Measurements from ENCODE around the gene FHAD1. TPM values are rescaled to one million over a fixed set of nuclear protein-coding genes. Genes with fewer than 3 reads are reported as not detected.
A peak's percentile ranks its signal among the peaks of the same experiment; 100 is the strongest.

FHAD1 gene
- total and polyA plus RNA-seq, 5 experiments from 2014 or later: not detected

- no peak for ATAC-seq
- H3K4me1 Mint-ChIP-seq: no peaks in the 10 kb centered on the region
- H3K9me3 Mint-ChIP-seq: peaks cover 0 to 4% (median 0%) of the 10 kb centered on the region in 9 donors
- no peak overlapping the region for H3K27ac Mint-ChIP-seq
- no peak overlapping the region for H3K4me3 Mint-ChIP-seq
- POLR2A ChIA-PET: no interaction called here
- peaks cover 0 to 5% (median 0%) of the 10 kb centered on the region in 5 donors for H3K27me3 Mint-ChIP-seq
- no peak for DNase-seq
- H3K36me3 Mint-ChIP-seq: no peaks in the 10 kb centered on the region
Measured at GRCh38 chr1:15311122-15311822, 64.2 kb downstream of the FHAD1 start.

- H3K9me3 Mint-ChIP-seq: peaks cover 0 to 4% (median 0%) of the 10 kb centered on the region in 9 donors
- no peaks in the 10 kb centered on the region for H3K4me1 Mint-ChIP-seq
Measured at GRCh38 chr1:15311880-15312279, 64.9 kb downstream of the FHAD1 start.

GRCh38 chr1:15312626-15313411, 65.8 kb downstream of the FHAD1 start:
- Mint-ChIP-seq H3K9me3 (peaks cover 0 to 4% (median 0%) of the 10 kb centered on the region in 9 donors), H3K27ac (peak overlapping the region in 1 of 10 donors; percentile 57), H3K27me3 (peaks cover 0 to 5% (median 0%) of the 10 kb centered on the region in 5 donors), H3K4me1 (no peaks in the 10 kb centered on the region), H3K4me3 (no peak overlapping the region), H3K36me3 (no peaks in the 10 kb centered on the region)
- ATAC-seq (no peak), DNase-seq (no peak)
- POLR2A ChIA-PET: no interaction called here

More at GRCh38 chr1:15311880-15312279, 64.9 kb downstream of the FHAD1 start:
- DNase-seq (no peak), ATAC-seq (no peak)
- Mint-ChIP-seq H3K4me3 (no peak overlapping the region), H3K27me3 (peaks cover 0 to 5% (median 0%) of the 10 kb centered on the region in 5 donors), H3K36me3 (no peaks in the 10 kb centered on the region), H3K27ac (no peak overlapping the region)
- POLR2A ChIA-PET: no interaction called here

DNA sequence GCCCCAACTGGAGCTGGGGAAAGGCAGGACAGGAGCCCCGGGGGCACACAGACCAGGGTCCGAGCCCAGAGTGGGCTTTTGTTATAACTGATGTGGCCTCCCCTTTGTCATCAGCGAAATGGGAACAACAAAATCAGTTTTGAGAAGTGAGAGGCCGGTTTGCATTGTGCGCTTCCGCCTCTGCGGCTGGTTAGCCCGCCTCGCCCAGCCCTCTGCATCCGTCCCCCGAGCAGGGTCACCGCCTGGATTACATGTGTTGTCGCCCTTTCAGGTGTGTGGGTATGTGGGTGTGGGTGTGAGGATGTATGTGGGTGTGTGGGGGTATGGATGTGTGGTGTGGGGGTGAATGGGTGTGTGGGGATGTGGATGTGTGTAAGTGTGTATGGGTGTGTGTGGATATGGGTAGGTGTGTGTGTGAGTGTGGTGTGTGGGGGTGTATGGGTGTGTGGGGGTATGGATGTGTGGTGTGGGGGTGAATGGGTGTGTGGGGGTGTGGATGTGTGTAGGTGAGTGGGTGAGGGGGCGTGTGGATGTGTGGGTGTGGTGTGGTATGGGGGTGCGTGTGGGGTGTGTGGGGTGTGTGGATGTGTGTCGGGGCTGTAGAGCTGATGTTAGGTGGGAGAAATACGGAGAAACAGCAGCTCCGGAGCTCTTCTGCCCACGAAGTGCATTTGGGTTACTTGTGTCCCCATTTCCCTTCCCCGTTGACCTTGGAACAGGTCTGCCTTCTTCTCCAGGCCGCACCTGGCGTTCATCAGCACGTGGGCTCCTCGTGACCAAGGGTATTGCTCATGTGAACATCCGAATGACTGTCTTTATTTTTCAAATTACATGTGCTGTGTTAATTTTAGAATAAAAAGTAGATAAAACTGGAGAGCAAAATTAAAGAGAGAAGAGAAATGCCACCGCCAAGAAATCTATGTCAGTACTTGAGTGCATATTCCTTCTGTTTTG, 67.6 kb downstream of the FHAD1 start:
- Mint-ChIP-seq H3K9me3 (peaks cover 0 to 4% (median 0%) of the 10 kb centered on the region in 9 donors), H3K36me3 (no peaks in the 10 kb centered on the region), H3K4me1 (no peaks in the 10 kb centered on the region), H3K4me3 (no peak overlapping the region), H3K27me3 (peaks cover 0 to 5% (median 0%) of the 10 kb centered on the region in 5 donors), H3K27ac (no peak overlapping the region)
- DNase-seq: no peak
- ATAC-seq: no peak
- POLR2A ChIA-PET: no interaction called here

DNA sequence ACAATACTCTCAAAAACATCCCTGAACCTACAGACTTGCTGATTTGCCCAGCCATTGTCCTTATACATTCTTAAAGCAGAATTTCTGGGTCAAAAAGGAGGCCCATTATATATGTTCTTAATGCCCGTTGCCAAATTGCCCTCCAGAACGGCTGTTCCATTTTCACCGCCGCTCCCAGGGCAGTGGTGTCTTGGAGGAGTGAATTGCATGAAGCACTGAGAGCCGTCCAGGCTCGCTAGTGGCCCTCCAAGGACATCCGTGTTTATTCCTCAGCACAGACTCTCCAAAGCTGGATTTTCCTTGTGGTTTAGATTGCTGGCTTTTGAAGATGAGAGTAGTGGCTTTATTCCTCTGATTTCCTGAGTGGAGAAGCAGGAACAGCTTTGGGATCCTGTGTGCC, 68.8 kb downstream of the FHAD1 start:
- Mint-ChIP-seq H3K36me3 (peaks cover 0 to 6% (median 0%) of the 10 kb centered on the region in 3 donors), H3K9me3 (peaks cover 0 to 9% (median 5%) of the 10 kb centered on the region in 9 donors), H3K4me3 (no peak overlapping the region), H3K4me1 (no peaks in the 10 kb centered on the region), H3K27ac (no peak overlapping the region), H3K27me3 (peaks cover 0 to 5% (median 0%) of the 10 kb centered on the region in 5 donors)
- DNase-seq (no peak), ATAC-seq (no peak)
- POLR2A ChIA-PET: no interaction called here

GRCh38 chr1:15316510-15316909, 69.5 kb downstream of the FHAD1 start:
- no peak overlapping the region for H3K27ac Mint-ChIP-seq
- DNase-seq (no peak), ATAC-seq (no peak)
- H3K27me3 Mint-ChIP-seq: peaks cover 0 to 5% (median 0%) of the 10 kb centered on the region in 5 donors
- POLR2A ChIA-PET: no interaction called here
- no peaks in the 10 kb centered on the region for H3K4me1 Mint-ChIP-seq
- H3K36me3 Mint-ChIP-seq: peaks cover 0 to 6% (median 0%) of the 10 kb centered on the region in 3 donors
- peaks cover 0 to 12% (median 5%) of the 10 kb centered on the region in 9 donors for H3K9me3 Mint-ChIP-seq
- H3K4me3 Mint-ChIP-seq: no peak overlapping the region

- ATAC-seq (no peak), DNase-seq (no peak)
- Mint-ChIP-seq H3K27ac (no peak overlapping the region), H3K4me1 (peaks cover 0 to 4% (median 0%) of the 10 kb centered on the region in 4 donors), H3K4me3 (no peak overlapping the region), H3K27me3 (peaks cover 0 to 15% (median 3%) of the 10 kb centered on the region in 5 donors), H3K36me3 (peaks cover 0 to 6% (median 0%) of the 10 kb centered on the region in 3 donors), H3K9me3 (peaks cover 0 to 12% (median 5%) of the 10 kb centered on the region in 9 donors)
- POLR2A ChIA-PET: no interaction called here
Measured at GRCh38 chr1:15320267-15320666, 73.2 kb downstream of the FHAD1 start.

GRCh38 chr1:15321601-15322000, 74.6 kb downstream of the FHAD1 start:
- Mint-ChIP-seq H3K4me1 (peaks cover 0 to 4% (median 0%) of the 10 kb centered on the region in 4 donors), H3K9me3 (peaks cover 0 to 12% (median 5%) of the 10 kb centered on the region in 9 donors), H3K27me3 (peaks cover 0 to 22% (median 3%) of the 10 kb centered on the region in 5 donors), H3K36me3 (peaks cover 0 to 6% (median 0%) of the 10 kb centered on the region in 3 donors), H3K27ac (no peak overlapping the region), H3K4me3 (no peak overlapping the region)
- POLR2A ChIA-PET: no interaction called here
- ATAC-seq (no peak), DNase-seq (no peak)

DNA sequence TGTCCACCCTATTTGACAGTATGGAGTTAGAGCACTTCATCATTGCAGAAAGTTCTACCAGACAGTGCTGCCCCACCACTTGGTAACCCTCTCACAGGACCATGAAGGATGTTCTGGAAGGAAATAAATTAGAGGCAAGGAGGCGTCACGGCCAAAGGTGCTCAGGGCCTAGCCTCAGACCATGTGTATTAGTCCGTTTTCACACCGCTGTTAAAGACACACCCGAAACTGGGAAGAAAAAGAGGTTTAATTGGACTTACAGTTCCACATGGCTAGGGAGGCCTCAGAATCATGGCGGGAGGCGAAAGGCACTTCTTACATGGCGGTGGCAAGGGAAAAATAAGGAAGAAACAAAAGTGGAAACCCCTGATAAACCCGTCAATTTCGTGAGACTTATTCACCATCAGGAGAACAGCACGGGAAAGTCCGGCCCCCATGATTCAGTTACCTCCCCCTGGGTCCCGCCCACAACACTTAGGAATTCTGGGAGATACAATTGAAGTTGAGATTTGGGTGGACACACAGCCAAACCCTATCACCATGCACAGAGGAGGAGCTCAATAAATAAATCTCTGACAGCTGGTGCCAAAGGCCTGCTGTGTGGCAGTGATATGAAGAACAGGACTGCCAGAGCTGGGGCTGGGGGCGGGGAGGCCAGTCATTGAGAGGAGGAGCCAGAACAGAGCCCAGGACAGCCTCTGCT, 75.8 kb downstream of the FHAD1 start:
- Mint-ChIP-seq H3K36me3 (peaks cover 0 to 6% (median 0%) of the 10 kb centered on the region in 3 donors), H3K9me3 (peaks cover 0 to 12% (median 5%) of the 10 kb centered on the region in 9 donors), H3K4me1 (peaks cover 0 to 4% (median 0%) of the 10 kb centered on the region in 4 donors), H3K4me3 (no peak overlapping the region), H3K27me3 (peaks cover 0 to 22% (median 6%) of the 10 kb centered on the region in 5 donors), H3K27ac (peak overlapping the region in 1 of 10 donors; percentile 28)
- ATAC-seq: no peak
- POLR2A ChIA-PET: interaction anchor here (1.0 kb wide), 1 partner anchor 108 kb away, joined by 5 read pairs; no protein-coding TSS in a partner anchor
- DNase-seq: no peak

DNA sequence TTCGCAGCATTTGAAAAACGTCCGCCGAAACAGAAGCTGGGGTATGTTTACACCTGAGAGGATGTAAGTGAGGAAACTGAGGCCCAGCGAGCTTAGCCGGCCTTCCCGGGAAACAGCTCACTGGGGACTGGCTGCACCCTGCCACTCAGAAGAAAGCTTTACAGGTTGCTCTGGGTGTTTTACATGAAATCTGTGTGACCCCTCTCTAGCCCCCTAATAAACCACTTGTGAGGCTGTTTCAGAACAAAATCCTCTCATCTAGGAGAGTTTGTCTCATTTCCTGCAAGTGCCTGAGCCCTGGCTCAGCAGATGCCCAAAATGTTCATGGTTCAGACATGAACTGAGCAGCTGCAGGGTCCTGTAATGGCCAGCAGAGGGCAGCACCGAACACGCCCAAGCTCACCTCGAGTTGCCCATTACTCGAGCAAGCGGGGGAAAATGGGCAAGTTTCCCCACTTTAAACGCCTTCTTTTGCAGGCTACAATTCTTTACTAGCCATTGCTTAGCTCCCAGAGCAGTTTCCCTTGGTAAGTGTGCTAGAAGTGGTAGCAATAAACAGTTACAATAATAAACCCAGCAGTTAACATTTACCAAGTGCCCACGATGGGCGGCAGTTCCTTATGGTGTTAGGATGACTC, 76.4 kb downstream of the FHAD1 start:
- peaks cover 0 to 4% (median 0%) of the 10 kb centered on the region in 4 donors for H3K4me1 Mint-ChIP-seq
- H3K27ac Mint-ChIP-seq: peak overlapping the region in 2 of 10 donors; percentile 12 to 28
- DNase-seq (peak; percentile 39 to 79 (median 64)), ATAC-seq (peak; percentile 78 to 88)
- H3K36me3 Mint-ChIP-seq: peaks cover 0 to 6% (median 0%) of the 10 kb centered on the region in 3 donors
- no peak overlapping the region for H3K4me3 Mint-ChIP-seq
- H3K9me3 Mint-ChIP-seq: peaks cover 0 to 12% (median 5%) of the 10 kb centered on the region in 9 donors
- POLR2A ChIA-PET: interaction anchor here (1.0 kb wide), 1 partner anchor 108 kb away, joined by 5 read pairs; no protein-coding TSS in a partner anchor
- peaks cover 0 to 22% (median 6%) of the 10 kb centered on the region in 5 donors for H3K27me3 Mint-ChIP-seq
